B cell (primary cell): ENCODE results near the gene SWAP70. TPM values are rescaled to one million over a fixed set of nuclear protein-coding genes. Genes with fewer than 3 reads are reported as not detected.

Experiments used
- ATAC-seq: fragments of 200-7000 bp; cut with Tn5 transposase; one replicate; pipeline ENCODE4 v1.10.0; 2021; ENCODE audit warnings: low read depth, mild to moderate bottlenecking, moderate number of reproducible peaks, moderate library complexity
- CTCF ChIA-PET: fragments of 350-600 bp; sonication (Branson Sonifier 250); formaldehyde crosslinking; loops from one replicate; lab custom pipeline; 2021; ENCODE audit warnings: antibody characterized with exemption, inconsistent platforms; lab: Charles Lee
- POLR2A ChIA-PET: fragments of 350-600 bp; sonication (Branson Sonifier 250); formaldehyde crosslinking; loops from one replicate; lab custom pipeline; 2021; ENCODE audit warnings: antibody characterized with exemption; lab: Charles Lee
- DNase-seq: peaks from one replicate; pipeline ENCODE4 v3.0.0; 2013
- H2AFZ ChIP-seq: 2 replicates; pipeline ENCODE4 v1.6.1; 2012; ENCODE audit warnings: mild to moderate bottlenecking, low read depth, low read length; ENCODE audit not compliant: insufficient read depth, poor library complexity, severe bottlenecking
- H3K27ac ChIP-seq, 2 donors: 1 replicate in 1 of 2; 2 replicates in 1 of 2; pipeline ENCODE4 v1.5.1; 2012 to 2013; ENCODE audit warnings: low read length in 2 of 2, mild to moderate bottlenecking in 2 of 2, moderate library complexity in 1 of 2
- H3K27me3 ChIP-seq, 4 experiments: fragments of 200-600 bp in 1 of 4; sonication (generic) in 1 of 4; replicated peaks in 1 of 4; 1 replicate in 2 of 4; 2 replicates in 2 of 4; pipeline versions ENCODE4 v1.6.1 to v1.7.0; 2013 to 2016; ENCODE audit warnings: low read length in 3 of 4, mild to moderate bottlenecking in 2 of 4, mixed read lengths in 1 of 4, moderate library complexity in 1 of 4; ENCODE audit not compliant: insufficient read depth in 4 of 4, control insufficient read depth in 3 of 4; ENCODE audit errors: control extremely low read depth in 1 of 4
- H3K36me3 ChIP-seq, 2 experiments: replicated peaks in 1 of 2; 1 replicate in 1 of 2; 2 replicates in 1 of 2; pipeline versions ENCODE4 v1.6.1 to v1.7.1; 2013; ENCODE audit warnings: low read length in 1 of 2; ENCODE audit not compliant: insufficient read depth in 2 of 2, control insufficient read depth in 1 of 2; ENCODE audit errors: control extremely low read depth in 1 of 2, extremely low read depth in 1 of 2
- H3K4me1 ChIP-seq, 2 donors: fragments of 200-600 bp in 1 of 2; sonication (generic) in 1 of 2; 1 replicate in 1 of 2; 2 replicates in 1 of 2; pipeline versions ENCODE4 v1.5.1 to v1.6.1; 2013 to 2017; ENCODE audit warnings: low read length in 2 of 2; ENCODE audit not compliant: control insufficient read depth in 2 of 2, insufficient read depth in 2 of 2
- H3K4me2 ChIP-seq: replicated peaks from 2 replicates; pipeline ENCODE3; 2012; ENCODE audit warnings: mild to moderate bottlenecking, low read depth, low read length; ENCODE audit not compliant: poor library complexity, severe bottlenecking
- H3K4me3 ChIP-seq, 5 experiments: fragments of 200-600 bp in 1 of 5; sonication (generic) in 1 of 5; 1 replicate in 3 of 5; 2 replicates in 2 of 5; pipeline versions ENCODE4 v1.5.1 to v1.7.0; 2011 to 2016; ENCODE audit warnings: low read length in 4 of 5, mild to moderate bottlenecking in 4 of 5, low read depth in 2 of 5, control low read depth in 1 of 5, moderate library complexity in 1 of 5; ENCODE audit not compliant: insufficient read depth in 1 of 5; ENCODE audit errors: control extremely low read depth in 1 of 5, extremely low read depth in 1 of 5
- H3K79me2 ChIP-seq: fragments of 200-600 bp; sonication (generic); one replicate; pipeline ENCODE4 v1.6.0; 2016; ENCODE audit warnings: low read length; ENCODE audit not compliant: control insufficient read depth, insufficient read depth
- H3K9ac ChIP-seq: fragments of 200-600 bp; sonication (generic); 2 replicates; pipeline ENCODE4 v1.6.1; 2017; ENCODE audit warnings: mild to moderate bottlenecking, low read length, moderate library complexity
- H3K9me3 ChIP-seq, 3 donors: one replicate each; pipeline versions ENCODE4 v1.6.1 to v1.7.1; 2013; ENCODE audit warnings: low read length in 2 of 3; ENCODE audit not compliant: control insufficient read depth in 2 of 3, insufficient read depth in 1 of 3; ENCODE audit errors: control extremely low read depth in 1 of 3
- H4K20me1 ChIP-seq: 2 replicates; pipeline ENCODE4 v1.6.0; 2012; ENCODE audit warnings: mild to moderate bottlenecking, low read length; ENCODE audit not compliant: insufficient read depth, control insufficient read depth, poor library complexity, severe bottlenecking
- H3K27ac Mint-ChIP-seq: one replicate; pipeline ENCODE4 v1.8.0; 2021; ENCODE audit warnings: mixed read lengths
- H3K27me3 Mint-ChIP-seq: one replicate; pipeline ENCODE4 v1.8.0; 2021; ENCODE audit warnings: mixed read lengths
- H3K4me1 Mint-ChIP-seq: one replicate; pipeline ENCODE4 v1.8.0; 2021; ENCODE audit warnings: mixed read lengths
- H3K4me3 Mint-ChIP-seq: one replicate; pipeline ENCODE4 v1.8.0; 2021; ENCODE audit warnings: mixed read lengths
- H3K9me3 Mint-ChIP-seq: one replicate; pipeline ENCODE4 v1.8.0; 2022; ENCODE audit warnings: mixed read lengths; ENCODE audit not compliant: insufficient read depth
- EZH2 ChIP-seq: IDR thresholded peaks from 2 replicates; pipeline ENCODE4 v1.6.1; 2012; ENCODE audit warnings: borderline replicate concordance, low read depth, mild to moderate bottlenecking, moderate library complexity, low read length; ENCODE audit not compliant: insufficient read depth, poor library complexity, severe bottlenecking
- WGBS: methylation state at CpG from one replicate; pipeline ENCODE4 v1.1.5; 2013; ENCODE audit warnings: missing lambda C conversion rate; ENCODE audit not compliant: insufficient coverage; 5-methylcytosine and 5-hydroxymethylcytosine counted together
- intact Hi-C: fragments of 100-400 bp; cut with micrococcal nuclease; formaldehyde crosslinking; loops from one replicate; pipeline ENCODE4 v1.10.0; 2022
- polyA plus RNA-seq: library from polyadenylated mRNA; depleted of rRNA; stranded (reverse); fragments of >200 nt; gene quantifications from 2 replicates; pipeline ENCODE4 v1.2.3, GENCODE V29; 2012
- total RNA-seq, 2 donors: library from RNA; stranded (reverse); fragments of 120-200 nt in 1 of 2; gene quantifications; 1 replicate in 1 of 2; 2 replicates in 1 of 2; pipeline versions ENCODE4 v1.2.3 to v1.2.4, GENCODE V29; 2013 to 2022
- TF ChIP-seq, protein P1 (sequence below): fragments of 200-600 bp; IDR thresholded peaks from one replicate; pipeline ENCODE4 v1.8.0; 2022; ENCODE audit warnings: antibody characterized with exemption, mild to moderate bottlenecking

The SWAP70 gene
- total and polyA plus RNA-seq, 2 donors (not counting 1 experiment from before 2014, with no cell fraction given), result 69.8 to 200 TPM

DNA sequence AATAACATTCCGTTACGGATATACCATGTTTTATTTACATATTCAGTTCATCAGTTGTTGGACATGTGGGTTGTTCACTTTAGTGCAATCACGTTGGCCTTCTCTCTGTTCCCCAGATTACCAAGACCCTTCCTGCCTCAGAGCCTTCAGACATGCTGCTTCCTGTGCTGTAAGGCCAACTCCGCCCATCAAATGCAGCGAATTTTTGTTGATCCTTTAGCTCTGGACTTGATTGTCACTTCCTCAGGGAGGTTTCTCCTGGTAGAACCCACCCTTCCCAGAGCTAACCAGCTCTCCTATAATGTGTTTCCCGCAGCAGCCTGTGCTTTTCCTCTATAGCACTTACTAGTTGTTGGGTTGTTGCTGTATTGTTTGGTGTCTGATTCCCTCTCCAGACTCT lies 39.4 kb downstream of the SWAP70 start:
- Histone ChIP-seq H3K27me3 (no peaks in the 10 kb centered on the region), H2AFZ (no peak overlapping the region), H3K9ac (peak overlapping the region; percentile 6), H3K4me3 (no peak overlapping the region), H3K4me2 (peak overlapping the region; percentile 54), H3K27ac (peak overlapping the region; percentile 52 to 82), H3K79me2 (peaks cover 93% of the 10 kb centered on the region), H3K9me3 (peaks cover 0 to 2% (median 0%) of the 10 kb centered on the region in 3 donors), H3K36me3 (peaks cover 1 to 19% of the 10 kb centered on the region in 2 experiments), H3K4me1 (peaks cover 66 to 75% of the 10 kb centered on the region in 2 donors), H4K20me1 (peaks cover 6% of the 10 kb centered on the region)
- 6% methylated on average over 2 of the region's 6 CpGs for WGBS
- Mint-ChIP-seq H3K27ac (peak overlapping the region; percentile 85), H3K4me3 (peak overlapping the region; percentile 52), H3K27me3 (no peaks in the 10 kb centered on the region), H3K4me1 (peaks cover 66% of the 10 kb centered on the region), H3K9me3 (no peaks in the 10 kb centered on the region)
- ChIA-PET POLR2A (no interaction called here), CTCF (interaction anchor here (0.9 to 1.0 kb wide), 2 partner anchors 16 to 45 kb away, joined by 3 to 5 read pairs; no protein-coding TSS in a partner anchor)
- ATAC-seq, result no peak
- no peak for TF ChIP-seq EZH2
- TF ChIP-seq, protein P1, sequence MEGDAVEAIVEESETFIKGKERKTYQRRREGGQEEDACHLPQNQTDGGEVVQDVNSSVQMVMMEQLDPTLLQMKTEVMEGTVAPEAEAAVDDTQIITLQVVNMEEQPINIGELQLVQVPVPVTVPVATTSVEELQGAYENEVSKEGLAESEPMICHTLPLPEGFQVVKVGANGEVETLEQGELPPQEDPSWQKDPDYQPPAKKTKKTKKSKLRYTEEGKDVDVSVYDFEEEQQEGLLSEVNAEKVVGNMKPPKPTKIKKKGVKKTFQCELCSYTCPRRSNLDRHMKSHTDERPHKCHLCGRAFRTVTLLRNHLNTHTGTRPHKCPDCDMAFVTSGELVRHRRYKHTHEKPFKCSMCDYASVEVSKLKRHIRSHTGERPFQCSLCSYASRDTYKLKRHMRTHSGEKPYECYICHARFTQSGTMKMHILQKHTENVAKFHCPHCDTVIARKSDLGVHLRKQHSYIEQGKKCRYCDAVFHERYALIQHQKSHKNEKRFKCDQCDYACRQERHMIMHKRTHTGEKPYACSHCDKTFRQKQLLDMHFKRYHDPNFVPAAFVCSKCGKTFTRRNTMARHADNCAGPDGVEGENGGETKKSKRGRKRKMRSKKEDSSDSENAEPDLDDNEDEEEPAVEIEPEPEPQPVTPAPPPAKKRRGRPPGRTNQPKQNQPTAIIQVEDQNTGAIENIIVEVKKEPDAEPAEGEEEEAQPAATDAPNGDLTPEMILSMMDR, result no peak
- peak; percentile 47 for DNase-seq
- intact Hi-C loops, result loop anchor here (1.0 to 5.0 kb wide), 3 partner anchors 11 to 36 kb away; no protein-coding TSS in a partner anchor

DNA sequence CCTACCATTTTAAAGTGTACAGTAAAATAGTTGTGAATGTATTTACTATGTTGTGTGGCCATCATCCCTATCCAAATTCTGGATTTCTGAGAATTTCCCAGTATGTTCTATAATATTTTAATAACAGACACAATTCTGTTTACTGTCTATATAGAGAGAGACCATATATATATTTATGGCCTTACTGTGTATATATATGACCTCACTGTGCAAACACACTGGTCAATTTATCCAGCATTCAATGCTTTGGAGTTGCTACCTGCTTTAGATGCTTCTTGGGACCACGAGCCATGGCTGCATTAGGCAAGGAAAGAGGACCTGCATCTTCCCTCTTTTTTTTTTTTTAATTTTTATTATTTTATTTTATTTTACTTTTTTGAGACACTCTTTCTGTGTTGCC lies 40.2 kb downstream of the SWAP70 start:
- H3K27ac Mint-ChIP-seq, result no peak overlapping the region
- Histone ChIP-seq H3K4me3 (no peak overlapping the region), H3K9ac (no peak overlapping the region), H3K27me3 (no peaks in the 10 kb centered on the region), H3K36me3 (peaks cover 1 to 19% of the 10 kb centered on the region in 2 experiments), H3K4me1 (peaks cover 70 to 75% of the 10 kb centered on the region in 2 donors), H2AFZ (no peak overlapping the region), H3K79me2 (peaks cover 93% of the 10 kb centered on the region), H3K9me3 (peaks cover 0 to 2% (median 0%) of the 10 kb centered on the region in 3 donors), H4K20me1 (peaks cover 13% of the 10 kb centered on the region), H3K27ac (peak overlapping the region; percentile 52 to 82), H3K4me2 (peak overlapping the region; percentile 54)
- no peaks in the 10 kb centered on the region for H3K27me3 Mint-ChIP-seq
- H3K9me3 Mint-ChIP-seq, result no peaks in the 10 kb centered on the region
- H3K4me3 Mint-ChIP-seq, result no peak overlapping the region
- no peak for DNase-seq
- CTCF ChIA-PET, result interaction anchor here (0.9 kb wide), 1 partner anchor 16 kb away, joined by 5 read pairs; no protein-coding TSS in a partner anchor
- POLR2A ChIA-PET, result interaction anchor here (0.6 kb wide), 1 partner anchor 18 kb away, joined by 3 read pairs; no protein-coding TSS in a partner anchor
- H3K4me1 Mint-ChIP-seq, result peaks cover 67% of the 10 kb centered on the region
- TF ChIP-seq, protein P1, result no peak
- no peak for TF ChIP-seq EZH2
- intact Hi-C loops, result loop anchor here (5.0 kb wide), 1 partner anchor 37 kb away; no protein-coding TSS in a partner anchor
- ATAC-seq, result no peak
- no CpG with 5 or more reads among the region's 1 CpG for whole genome bisulfite sequencing
